Neural crest cell (in vitro differentiated cells): Measurements from ENCODE around the gene SLC25A21. TPM values are rescaled to one million over a fixed set of nuclear protein-coding genes. Genes with fewer than 3 reads are reported as not detected.

ENCODE experiments used
- DNase-seq: peaks from one replicate; pipeline ENCODE4 v3.0.0; 2021; ENCODE audit warnings: low read depth, mixed read lengths, low spot score
- H3K27ac Mint-ChIP-seq: one replicate; pipeline ENCODE4 v1.8.0; 2021; ENCODE audit warnings: mild to moderate bottlenecking, mixed read lengths; ENCODE audit not compliant: unreplicated experiment
- H3K27me3 Mint-ChIP-seq: 2 replicates; pipeline ENCODE4 v1.8.0; 2021; ENCODE audit warnings: low read depth, mild to moderate bottlenecking, mixed read lengths
- H3K36me3 Mint-ChIP-seq: 2 replicates; pipeline ENCODE4 v1.8.0; 2021; ENCODE audit warnings: low read depth, mild to moderate bottlenecking, mixed read lengths
- H3K4me1 Mint-ChIP-seq: 2 replicates; pipeline ENCODE4 v1.8.0; 2021; ENCODE audit warnings: mixed read lengths
- H3K4me3 Mint-ChIP-seq: one replicate; pipeline ENCODE4 v1.8.0; 2021; ENCODE audit warnings: mild to moderate bottlenecking, mixed read lengths
- H3K9me3 Mint-ChIP-seq: 2 replicates; pipeline ENCODE4 v1.8.0; 2021; ENCODE audit warnings: mixed read lengths
- CTCF ChIP-seq: fragments of 200-600 bp; sonication (generic); conservative IDR thresholded peaks from 2 replicates; pipeline ENCODE4 v1.5.0; 2021; ENCODE audit warnings: antibody characterized with exemption, mild to moderate bottlenecking
- total RNA-seq: library from RNA; stranded (reverse); gene quantifications from 2 replicates; pipeline ENCODE4 v1.2.1, GENCODE V29; 2021

The SLC25A21 gene
- total RNA-seq, 1 donor from 2014 or later: 2.2 TPM

GRCh38 chr14:36746872-36747271 is 425.5 kb downstream of the SLC25A21 start:
- no peak overlapping the region for H3K27ac Mint-ChIP-seq
- no peak for DNase-seq
- peaks cover 15% of the 10 kb centered on the region for H3K9me3 Mint-ChIP-seq
- H3K36me3 Mint-ChIP-seq: peaks cover 6% of the 10 kb centered on the region
- TF ChIP-seq CTCF: no peak
- H3K4me1 Mint-ChIP-seq: no peaks in the 10 kb centered on the region
- H3K27me3 Mint-ChIP-seq: peaks cover 26% of the 10 kb centered on the region
- no peak overlapping the region for H3K4me3 Mint-ChIP-seq

GRCh38 chr14:36741858-36742257 is 430.5 kb downstream of the SLC25A21 start:
- DNase-seq: no peak
- Mint-ChIP-seq H3K27ac (no peak overlapping the region), H3K9me3 (peaks cover 13% of the 10 kb centered on the region), H3K4me3 (no peak overlapping the region), H3K27me3 (peaks cover 8% of the 10 kb centered on the region), H3K36me3 (peaks cover 6% of the 10 kb centered on the region), H3K4me1 (no peaks in the 10 kb centered on the region)
- no peak for TF ChIP-seq CTCF

- H3K4me3 Mint-ChIP-seq: no peak overlapping the region
- no peaks in the 10 kb centered on the region for H3K36me3 Mint-ChIP-seq
These were observed 434.1 kb downstream of the SLC25A21 start for GRCh38 chr14:36738269-36738668.

GRCh38 chr14:36726128-36726527 is 446.3 kb downstream of the SLC25A21 start:
- no peaks in the 10 kb centered on the region for H3K36me3 Mint-ChIP-seq
- no peaks in the 10 kb centered on the region for H3K4me1 Mint-ChIP-seq
- H3K9me3 Mint-ChIP-seq: no peaks in the 10 kb centered on the region
- no peak overlapping the region for H3K27ac Mint-ChIP-seq
- H3K4me3 Mint-ChIP-seq: no peak overlapping the region
- no peaks in the 10 kb centered on the region for H3K27me3 Mint-ChIP-seq
- TF ChIP-seq CTCF: no peak
- DNase-seq: no peak

More at GRCh38 chr14:36738269-36738668, 434.1 kb downstream of the SLC25A21 start:
- Mint-ChIP-seq H3K9me3 (no peaks in the 10 kb centered on the region), H3K4me1 (peaks cover 6% of the 10 kb centered on the region), H3K27ac (no peak overlapping the region), H3K27me3 (peaks cover 8% of the 10 kb centered on the region)
- DNase-seq: no peak
- no peak for TF ChIP-seq CTCF

GRCh38 chr14:36724162-36724561 is 448.2 kb downstream of the SLC25A21 start:
- Mint-ChIP-seq H3K4me1 (no peaks in the 10 kb centered on the region), H3K4me3 (no peak overlapping the region), H3K27me3 (no peaks in the 10 kb centered on the region), H3K27ac (peak overlapping the region; percentile 6), H3K36me3 (no peaks in the 10 kb centered on the region), H3K9me3 (no peaks in the 10 kb centered on the region)
- no peak for DNase-seq
- TF ChIP-seq CTCF: no peak

- H3K4me1 Mint-ChIP-seq: no peaks in the 10 kb centered on the region
- no peak for TF ChIP-seq CTCF
- no peaks in the 10 kb centered on the region for H3K9me3 Mint-ChIP-seq
These were observed 448.9 kb downstream of the SLC25A21 start for GRCh38 chr14:36723530-36723929.

More at GRCh38 chr14:36723530-36723929, 448.9 kb downstream of the SLC25A21 start:
- Mint-ChIP-seq H3K27ac (no peak overlapping the region), H3K4me3 (no peak overlapping the region), H3K27me3 (no peaks in the 10 kb centered on the region), H3K36me3 (no peaks in the 10 kb centered on the region)
- no peak for DNase-seq
